CD4-positive, alpha-beta T cell (primary cell): ENCODE results near the gene CTNNBIP1. TPM values are rescaled to one million over a fixed set of nuclear protein-coding genes. Genes with fewer than 3 reads are reported as not detected.

ENCODE experiments used
- ATAC-seq: fragments of 200-7000 bp; cut with Tn5 transposase; one replicate; pipeline ENCODE4 v1.10.0; 2022; ENCODE audit warnings: mild to moderate bottlenecking; ENCODE audit not compliant: poor library complexity
- CTCF ChIA-PET: fragments of 350-600 bp; sonication (Branson Sonifier 250); formaldehyde crosslinking; loops from one replicate; lab custom pipeline; 2021; ENCODE audit warnings: antibody characterized with exemption, inconsistent platforms; lab: Charles Lee
- POLR2A ChIA-PET: fragments of 350-600 bp; sonication (Branson Sonifier 250); formaldehyde crosslinking; loops from one replicate; lab custom pipeline; 2021; ENCODE audit warnings: antibody characterized with exemption, inconsistent platforms; lab: Charles Lee
- DNase-seq, 14 experiments: peaks; one replicate each; pipeline ENCODE4 v3.0.0-alpha.2; 2013 to 2020; ENCODE audit warnings: mixed read lengths in 2 of 14
- H3K27ac ChIP-seq, 2 donors: one replicate each; pipeline versions ENCODE4 v1.5.1 to v1.7.0; 2013; ENCODE audit warnings: low read length in 2 of 2, low read depth in 1 of 2, mild to moderate bottlenecking in 1 of 2
- H3K27me3 ChIP-seq, 2 experiments: 1 replicate in 1 of 2; 2 replicates in 1 of 2; pipeline versions ENCODE4 v1.6.1 to v1.7.0; 2013; ENCODE audit warnings: low read length in 2 of 2, control low read depth in 1 of 2, mild to moderate bottlenecking in 1 of 2, moderate library complexity in 1 of 2; ENCODE audit not compliant: insufficient read depth in 2 of 2, control insufficient read depth in 1 of 2
- H3K36me3 ChIP-seq: one replicate; pipeline ENCODE4 v1.6.1; 2013; ENCODE audit warnings: low read length, control low read depth; ENCODE audit not compliant: insufficient read depth
- H3K4me1 ChIP-seq: one replicate; pipeline ENCODE4 v1.6.1; 2013; ENCODE audit warnings: low read length, control low read depth; ENCODE audit not compliant: insufficient read depth
- H3K4me3 ChIP-seq: one replicate; pipeline ENCODE4 v1.5.1; 2013; ENCODE audit warnings: mild to moderate bottlenecking, low read length, moderate library complexity
- H3K9me3 ChIP-seq, 2 experiments: 1 replicate in 1 of 2; 2 replicates in 1 of 2; pipeline versions ENCODE4 v1.6.1 to v1.7.0; 2013; ENCODE audit warnings: low read length in 2 of 2, mild to moderate bottlenecking in 2 of 2, control low read depth in 1 of 2, moderate library complexity in 1 of 2; ENCODE audit not compliant: control insufficient read depth in 1 of 2, insufficient read depth in 1 of 2
- H3K27ac Mint-ChIP-seq: one replicate; pipeline ENCODE4 v1.8.0; 2020; ENCODE audit warnings: mixed read lengths
- H3K27me3 Mint-ChIP-seq: one replicate; pipeline ENCODE4 v1.8.0; 2021; ENCODE audit warnings: mixed read lengths
- H3K36me3 Mint-ChIP-seq: one replicate; pipeline ENCODE4 v1.8.0; 2021; ENCODE audit warnings: low read depth, mixed read lengths
- H3K4me1 Mint-ChIP-seq: one replicate; pipeline ENCODE4 v1.8.0; 2021; ENCODE audit warnings: low read depth, mixed read lengths
- H3K4me3 Mint-ChIP-seq: one replicate; pipeline ENCODE4 v1.8.0; 2020; ENCODE audit warnings: mild to moderate bottlenecking, mixed read lengths
- H3K9me3 Mint-ChIP-seq: one replicate; pipeline ENCODE4 v1.8.0; 2020; ENCODE audit warnings: mixed read lengths
- intact Hi-C, 2 experiments: fragments of 100-400 bp; cut with DNase I in 1 of 2; cut with micrococcal nuclease in 1 of 2; formaldehyde crosslinking; loops; one replicate each; pipeline versions ENCODE4 v1.15.1 to v1.9.0; 2023 to 2025; cut with DNase I, micrococcal nuclease
- total RNA-seq, 174 experiments: library from RNA in 2 of 174; stranded (reverse) in 2 of 174; gene quantifications; one replicate each; pipeline ENCODE4 v1.2.3 and lab custom pipeline; 2021 to 2026
- TF ChIP-seq, protein P1 (sequence below): fragments of 200-600 bp; IDR thresholded peaks from one replicate; pipeline ENCODE4 v1.8.0; 2022; ENCODE audit warnings: antibody characterized with exemption, mild to moderate bottlenecking

The CTNNBIP1 gene
- total RNA-seq, 2 experiments from 2014 or later = 6.6 to 6.8 TPM

DNA sequence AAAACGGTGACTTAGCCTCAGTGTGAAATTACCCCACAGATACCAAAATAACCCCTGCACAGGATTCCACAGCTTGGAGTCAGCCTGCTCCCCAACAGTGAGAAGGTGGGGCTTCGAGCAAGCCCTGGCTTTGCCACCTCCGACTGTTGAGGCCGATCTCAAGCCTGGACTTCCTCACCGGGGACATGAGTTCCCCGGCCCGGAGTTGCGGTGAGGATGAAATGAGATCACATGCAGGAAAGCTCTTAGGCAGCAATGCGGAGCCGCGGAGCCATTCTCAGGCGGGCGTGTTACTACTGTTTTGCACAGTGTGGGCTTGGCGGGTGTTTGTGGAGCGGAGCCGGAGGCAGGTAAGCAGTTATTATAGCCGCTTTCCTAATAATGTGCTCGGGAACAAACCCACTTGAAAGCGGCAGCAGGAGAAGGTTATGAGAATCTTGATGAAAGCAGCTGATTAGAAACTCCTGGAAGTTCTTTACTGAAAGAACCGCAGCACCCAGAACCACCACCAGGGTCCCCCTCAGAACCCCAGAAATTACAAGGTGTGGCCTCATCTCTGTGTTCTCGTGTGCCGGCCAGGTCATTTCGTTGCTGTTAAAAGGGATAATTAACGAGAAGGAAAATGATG lies 82.4 kb downstream of the CTNNBIP1 start:
- ATAC-seq (no peak), DNase-seq (peak in 2 of 14 experiments; percentile 26 to 38)
- CTCF ChIA-PET = interaction anchor here (0.5 to 2.9 kb wide), 6 partner anchors 34 to 256 kb away, joined by 3 to 7 read pairs (median 4); no protein-coding TSS in a partner anchor
- H3K4me1 Mint-ChIP-seq = peaks cover 24% of the 10 kb centered on the region
- H3K4me3 Mint-ChIP-seq = peak overlapping the region; percentile 30
- H3K36me3 Mint-ChIP-seq = peaks cover 8% of the 10 kb centered on the region
- no peaks in the 10 kb centered on the region for H3K36me3 ChIP-seq
- H3K27ac Mint-ChIP-seq = peak overlapping the region; percentile 27
- H3K9me3 Mint-ChIP-seq = no peaks in the 10 kb centered on the region
- no peak overlapping the region for H3K4me3 ChIP-seq
- TF ChIP-seq, protein P1, sequence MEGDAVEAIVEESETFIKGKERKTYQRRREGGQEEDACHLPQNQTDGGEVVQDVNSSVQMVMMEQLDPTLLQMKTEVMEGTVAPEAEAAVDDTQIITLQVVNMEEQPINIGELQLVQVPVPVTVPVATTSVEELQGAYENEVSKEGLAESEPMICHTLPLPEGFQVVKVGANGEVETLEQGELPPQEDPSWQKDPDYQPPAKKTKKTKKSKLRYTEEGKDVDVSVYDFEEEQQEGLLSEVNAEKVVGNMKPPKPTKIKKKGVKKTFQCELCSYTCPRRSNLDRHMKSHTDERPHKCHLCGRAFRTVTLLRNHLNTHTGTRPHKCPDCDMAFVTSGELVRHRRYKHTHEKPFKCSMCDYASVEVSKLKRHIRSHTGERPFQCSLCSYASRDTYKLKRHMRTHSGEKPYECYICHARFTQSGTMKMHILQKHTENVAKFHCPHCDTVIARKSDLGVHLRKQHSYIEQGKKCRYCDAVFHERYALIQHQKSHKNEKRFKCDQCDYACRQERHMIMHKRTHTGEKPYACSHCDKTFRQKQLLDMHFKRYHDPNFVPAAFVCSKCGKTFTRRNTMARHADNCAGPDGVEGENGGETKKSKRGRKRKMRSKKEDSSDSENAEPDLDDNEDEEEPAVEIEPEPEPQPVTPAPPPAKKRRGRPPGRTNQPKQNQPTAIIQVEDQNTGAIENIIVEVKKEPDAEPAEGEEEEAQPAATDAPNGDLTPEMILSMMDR = no peak
- H3K4me1 ChIP-seq = peaks cover 23% of the 10 kb centered on the region
- POLR2A ChIA-PET = interaction anchor here (1.2 to 3.0 kb wide), 2 partner anchors 28 to 41 kb away, joined by 3 to 11 read pairs; no protein-coding TSS in a partner anchor
- no peaks in the 10 kb centered on the region for H3K27me3 ChIP-seq
- no peak overlapping the region for H3K27ac ChIP-seq
- intact Hi-C loops = loop anchor here in 1 of 2 experiments (5.0 kb wide), 1 partner anchor 590 kb away; no protein-coding TSS in a partner anchor
- H3K9me3 ChIP-seq = peaks cover 0 to 6% of the 10 kb centered on the region in 2 experiments
- no peaks in the 10 kb centered on the region for H3K27me3 Mint-ChIP-seq

DNA sequence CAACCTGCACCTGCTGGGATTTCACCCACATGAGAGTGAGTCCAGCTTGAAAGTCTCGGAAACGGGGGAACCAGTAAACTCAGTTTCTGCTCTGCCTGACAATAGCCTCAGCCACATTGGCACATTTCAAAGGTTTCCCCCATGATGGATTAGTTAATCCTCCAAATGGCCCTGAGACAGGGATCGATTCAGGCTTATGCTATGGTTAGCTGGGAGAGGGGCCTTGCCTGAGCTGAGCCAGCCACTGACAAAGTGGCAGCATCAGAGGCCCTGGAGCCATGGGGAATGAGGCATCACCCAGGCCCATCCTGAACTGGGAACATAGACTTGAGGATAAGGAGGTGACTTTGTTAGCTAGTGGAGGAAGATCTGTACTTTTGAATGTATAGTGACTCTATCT lies 83.5 kb downstream of the CTNNBIP1 start:
- H3K36me3 Mint-ChIP-seq = peaks cover 11% of the 10 kb centered on the region
- TF ChIP-seq, protein P1 = no peak
- DNase-seq (no peak), ATAC-seq (no peak)
- no peaks in the 10 kb centered on the region for H3K9me3 Mint-ChIP-seq
- no peaks in the 10 kb centered on the region for H3K36me3 ChIP-seq
- intact Hi-C loops = loop anchor here in 1 of 2 experiments (5.0 kb wide), 1 partner anchor 589 kb away; no protein-coding TSS in a partner anchor
- ChIA-PET POLR2A (interaction anchor here (1.2 to 3.0 kb wide), 3 partner anchors 27 to 197 kb away, joined by 3 to 11 read pairs (median 6); no protein-coding TSS in a partner anchor), CTCF (interaction anchor here (0.7 to 2.9 kb wide), 3 partner anchors 38 to 255 kb away, joined by 4 to 7 read pairs (median 4); no protein-coding TSS in a partner anchor)
- H3K4me3 ChIP-seq = no peak overlapping the region
- H3K27me3 Mint-ChIP-seq = no peaks in the 10 kb centered on the region
- H3K4me1 ChIP-seq = peaks cover 29% of the 10 kb centered on the region
- peak overlapping the region; percentile 88 for H3K4me3 Mint-ChIP-seq
- peak overlapping the region; percentile 84 for H3K27ac Mint-ChIP-seq
- peaks cover 0 to 6% of the 10 kb centered on the region in 2 experiments for H3K9me3 ChIP-seq
- no peaks in the 10 kb centered on the region for H3K27me3 ChIP-seq
- peaks cover 35% of the 10 kb centered on the region for H3K4me1 Mint-ChIP-seq
- H3K27ac ChIP-seq = no peak overlapping the region

DNA sequence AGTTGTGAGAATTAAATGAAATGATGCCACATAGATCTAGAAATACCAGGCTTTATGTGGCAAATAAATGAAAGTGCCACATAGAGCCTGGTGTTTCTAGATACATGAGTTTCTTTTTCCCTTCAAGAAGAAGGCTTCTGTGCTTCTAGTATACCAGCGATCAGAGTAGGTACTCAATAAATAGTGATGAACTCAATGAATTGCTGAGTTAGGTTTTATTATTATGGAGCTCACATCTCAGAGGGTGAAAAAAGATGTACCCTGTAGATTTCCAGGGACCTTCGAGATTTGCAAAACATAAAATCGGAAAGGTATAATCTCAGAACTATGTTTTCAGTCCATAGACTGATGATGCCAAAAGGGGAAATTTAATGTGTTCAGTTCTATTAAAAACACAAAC lies 84.0 kb downstream of the CTNNBIP1 start:
- Histone ChIP-seq H3K9me3 (peaks cover 0 to 6% of the 10 kb centered on the region in 2 experiments), H3K36me3 (no peaks in the 10 kb centered on the region), H3K4me3 (no peak overlapping the region), H3K27ac (peak overlapping the region in 1 of 2 donors; percentile 52), H3K27me3 (no peaks in the 10 kb centered on the region), H3K4me1 (peaks cover 32% of the 10 kb centered on the region)
- intact Hi-C loops = loop anchor here in 1 of 2 experiments (5.0 kb wide), 1 partner anchor 589 kb away; no protein-coding TSS in a partner anchor
- POLR2A ChIA-PET = interaction anchor here (0.6 to 3.0 kb wide), 4 partner anchors 26 to 197 kb away, joined by 3 to 11 read pairs (median 4); no protein-coding TSS in a partner anchor
- H3K36me3 Mint-ChIP-seq = peaks cover 11% of the 10 kb centered on the region
- CTCF ChIA-PET = interaction anchor here (2.9 kb wide), 1 partner anchor 42 kb away, joined by 7 read pairs; no protein-coding TSS in a partner anchor
- no peak for ATAC-seq
- H3K27me3 Mint-ChIP-seq = no peaks in the 10 kb centered on the region
- peaks cover 36% of the 10 kb centered on the region for H3K4me1 Mint-ChIP-seq
- TF ChIP-seq, protein P1 = no peak
- DNase-seq = peak in 1 of 14 experiments; percentile 21
- H3K9me3 Mint-ChIP-seq = no peaks in the 10 kb centered on the region
- H3K27ac Mint-ChIP-seq = peak overlapping the region; percentile 84
- H3K4me3 Mint-ChIP-seq = peak overlapping the region; percentile 88
